GM23248 (cell line): ENCODE data around the gene TMEM121.

Experiments used
- EZH2 ChIP-seq: fragments of 200-600 bp; sonication (generic); IDR thresholded peaks from 2 replicates; pipeline ENCODE4 v1.6.1; 2018; ENCODE audit warnings: antibody characterized with exemption, mild to moderate bottlenecking; ENCODE audit not compliant: insufficient read depth, poor library complexity, severe bottlenecking
- EZH2phosphoT487 ChIP-seq: fragments of 200-600 bp; sonication (generic); IDR thresholded peaks from 2 replicates; pipeline ENCODE4 v1.6.1; 2018; ENCODE audit warnings: antibody characterized with exemption, moderate library complexity, mild to moderate bottlenecking, low read depth; ENCODE audit not compliant: insufficient read depth

DNA sequence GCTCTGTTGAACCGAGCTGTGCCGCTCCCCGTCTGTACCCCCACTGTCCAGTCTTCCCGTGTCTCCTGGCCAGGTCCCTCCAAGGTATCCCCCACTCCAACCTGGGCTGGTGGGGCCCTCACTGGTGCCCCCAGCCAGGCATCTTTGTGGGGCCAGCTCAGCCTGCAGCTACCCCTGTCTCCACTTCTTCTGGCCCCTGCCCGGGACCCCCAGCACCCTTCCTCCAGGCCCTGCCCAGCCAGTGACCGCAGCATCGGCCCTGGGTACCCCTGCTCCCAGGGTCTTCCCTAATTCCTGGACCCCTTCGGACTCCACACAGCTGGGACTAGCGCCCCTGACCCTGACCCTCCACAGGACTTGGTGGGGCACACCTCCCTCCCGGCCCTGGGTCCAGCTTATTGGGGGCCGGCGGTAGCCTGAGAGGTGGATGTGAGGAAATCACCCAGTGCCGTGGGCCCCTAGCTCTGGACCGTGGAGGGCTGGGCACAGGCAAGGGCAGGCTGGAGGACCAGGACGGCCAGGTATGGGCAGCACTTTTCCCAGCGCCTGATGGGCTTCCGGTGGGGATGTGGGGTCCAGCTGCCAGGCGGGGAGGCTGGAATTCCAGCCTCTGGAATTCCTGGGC, 43.8 kb upstream of the TMEM121 start:
- TF ChIP-seq EZH2phosphoT487 (no peak), EZH2 (no peak)
